Upper lobe of right lung (tissue), 1 donor: ENCODE data around the gene FHIT. TPM values are rescaled to one million over a fixed set of nuclear protein-coding genes. Genes with fewer than 3 reads are reported as not detected.
A peak's percentile ranks its signal among the peaks of the same experiment; 100 is the strongest.

Source experiments
- ATAC-seq: fragments of 200-7000 bp; cut with Tn5 transposase; one replicate; pipeline ENCODE4 v1.9.1; 2020; ENCODE audit warnings: mild to moderate bottlenecking, moderate library complexity
- DNase-seq: peaks from one replicate; pipeline ENCODE4 v3.0.0-alpha.2; 2020
- H3K27ac ChIP-seq: fragments of 200-600 bp; one replicate; pipeline ENCODE4 v1.8.0; 2022
- H3K27me3 ChIP-seq: fragments of 200-600 bp; one replicate; pipeline ENCODE4 v1.8.0; 2022; ENCODE audit warnings: mild to moderate bottlenecking
- H3K36me3 ChIP-seq: fragments of 200-600 bp; one replicate; pipeline ENCODE4 v1.8.0; 2022
- H3K4me1 ChIP-seq: fragments of 200-600 bp; one replicate; pipeline ENCODE4 v1.8.0; 2022
- H3K4me3 ChIP-seq: fragments of 200-600 bp; one replicate; pipeline ENCODE4 v1.8.0; 2022; ENCODE audit warnings: mild to moderate bottlenecking
- H3K9me3 ChIP-seq: fragments of 200-600 bp; one replicate; pipeline ENCODE4 v1.8.0; 2022
- intact Hi-C: fragments of 100-400 bp; cut with DNase I; formaldehyde crosslinking; loops from one replicate; pipeline ENCODE4 v1.11.0; 2022
- total RNA-seq: library from RNA; stranded (reverse); fragmentation: NEBNext Ultra II Directional; extraction: Animal tissue kit (Norgen Biotek cat#: 25700); gene quantifications from one replicate; pipeline ENCODE4 v1.2.1, GENCODE V29; 2021
- TF ChIP-seq, protein P1 (sequence below): fragments of 200-600 bp; IDR thresholded peaks from one replicate; pipeline ENCODE4 v1.8.0; 2022; ENCODE audit warnings: antibody characterized with exemption
- donor health status: DM: no; HTN: yes; CAD: no; lungs with severe emphysema.

The FHIT gene
- total RNA-seq, 1 donor from 2014 or later: 9.6 TPM

DNA sequence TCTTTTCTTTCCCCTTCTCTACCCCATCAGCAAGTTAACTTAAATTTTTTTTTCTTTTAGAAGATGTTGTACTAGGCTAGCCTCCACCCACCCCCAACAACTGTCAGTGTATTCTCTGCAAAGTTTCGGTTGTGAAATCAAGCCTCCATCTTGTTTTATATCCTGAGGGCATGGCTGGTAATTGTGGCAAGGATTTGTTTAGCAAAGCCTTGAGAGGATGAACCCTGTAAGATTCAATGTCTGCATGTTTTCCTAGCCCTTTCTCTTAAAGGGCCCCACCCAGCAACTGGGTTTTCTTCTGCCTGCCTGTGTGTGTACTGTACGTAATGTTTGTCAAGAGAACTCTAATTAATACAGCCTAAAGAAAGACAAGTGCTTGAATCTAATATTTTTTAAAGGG lies 475.3 kb downstream of the FHIT start:
- H3K36me3 ChIP-seq: no peaks in the 10 kb centered on the region
- DNase-seq: no peak
- H3K27me3 ChIP-seq: no peaks in the 10 kb centered on the region
- TF ChIP-seq, protein P1, sequence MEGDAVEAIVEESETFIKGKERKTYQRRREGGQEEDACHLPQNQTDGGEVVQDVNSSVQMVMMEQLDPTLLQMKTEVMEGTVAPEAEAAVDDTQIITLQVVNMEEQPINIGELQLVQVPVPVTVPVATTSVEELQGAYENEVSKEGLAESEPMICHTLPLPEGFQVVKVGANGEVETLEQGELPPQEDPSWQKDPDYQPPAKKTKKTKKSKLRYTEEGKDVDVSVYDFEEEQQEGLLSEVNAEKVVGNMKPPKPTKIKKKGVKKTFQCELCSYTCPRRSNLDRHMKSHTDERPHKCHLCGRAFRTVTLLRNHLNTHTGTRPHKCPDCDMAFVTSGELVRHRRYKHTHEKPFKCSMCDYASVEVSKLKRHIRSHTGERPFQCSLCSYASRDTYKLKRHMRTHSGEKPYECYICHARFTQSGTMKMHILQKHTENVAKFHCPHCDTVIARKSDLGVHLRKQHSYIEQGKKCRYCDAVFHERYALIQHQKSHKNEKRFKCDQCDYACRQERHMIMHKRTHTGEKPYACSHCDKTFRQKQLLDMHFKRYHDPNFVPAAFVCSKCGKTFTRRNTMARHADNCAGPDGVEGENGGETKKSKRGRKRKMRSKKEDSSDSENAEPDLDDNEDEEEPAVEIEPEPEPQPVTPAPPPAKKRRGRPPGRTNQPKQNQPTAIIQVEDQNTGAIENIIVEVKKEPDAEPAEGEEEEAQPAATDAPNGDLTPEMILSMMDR: no peak
- H3K4me3 ChIP-seq: no peak overlapping the region
- intact Hi-C loops: no loop called here
- no peak for ATAC-seq
- no peak overlapping the region for H3K27ac ChIP-seq
- no peaks in the 10 kb centered on the region for H3K9me3 ChIP-seq
- no peaks in the 10 kb centered on the region for H3K4me1 ChIP-seq

DNA sequence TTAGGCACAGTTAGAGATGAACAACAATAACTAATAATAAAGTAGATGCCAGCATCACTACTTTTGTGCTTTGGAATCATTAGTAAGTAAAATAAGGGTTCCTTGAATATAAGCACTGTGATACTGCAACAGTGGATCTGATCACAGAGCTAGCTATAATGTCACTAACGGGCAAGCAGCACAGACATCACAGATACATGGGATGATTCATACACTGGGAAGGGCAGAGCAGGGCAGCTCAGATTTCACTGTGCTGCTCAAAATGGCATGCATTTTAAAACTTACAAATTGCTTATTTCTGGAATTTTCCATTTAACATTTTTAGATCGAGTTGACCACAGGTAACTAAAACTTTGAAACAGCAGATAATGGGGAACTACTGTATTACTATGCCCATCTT lies 476.6 kb downstream of the FHIT start:
- intact Hi-C loops: no loop called here
- H3K4me3 ChIP-seq: no peak overlapping the region

DNA sequence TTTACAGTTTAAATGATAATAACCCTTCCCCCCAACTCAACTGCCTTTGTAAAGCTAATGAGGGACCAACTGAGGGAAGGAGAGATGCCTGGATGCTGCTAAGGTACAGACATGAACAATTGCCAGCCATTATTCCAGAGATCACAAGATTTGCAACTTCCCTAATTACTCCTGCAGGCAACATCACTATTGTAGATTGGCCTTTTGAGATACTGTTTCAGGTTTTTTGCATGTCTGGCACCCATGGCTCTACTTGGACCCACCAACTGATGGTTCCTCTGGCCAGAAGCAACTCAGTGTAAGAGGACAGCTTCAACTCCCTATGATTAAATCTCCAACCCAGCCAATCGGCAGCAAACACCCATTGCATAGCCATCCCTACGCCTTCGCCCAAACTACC lies 478.7 kb downstream of the FHIT start:
- H3K36me3 ChIP-seq: no peaks in the 10 kb centered on the region
- H3K27ac ChIP-seq: no peak overlapping the region
- ATAC-seq (no peak), DNase-seq (no peak)
- H3K4me1 ChIP-seq: no peaks in the 10 kb centered on the region
- intact Hi-C loops: no loop called here
- no peaks in the 10 kb centered on the region for H3K9me3 ChIP-seq
- H3K27me3 ChIP-seq: no peaks in the 10 kb centered on the region
- no peak overlapping the region for H3K4me3 ChIP-seq
- TF ChIP-seq, protein P1: no peak

More for the DNA sequence above, 476.6 kb downstream of the FHIT start:
- H3K27me3 ChIP-seq: no peaks in the 10 kb centered on the region
- no peaks in the 10 kb centered on the region for H3K9me3 ChIP-seq
- no peak overlapping the region for H3K27ac ChIP-seq
- ATAC-seq (no peak), DNase-seq (no peak)
- TF ChIP-seq, protein P1: no peak
- no peaks in the 10 kb centered on the region for H3K4me1 ChIP-seq
- H3K36me3 ChIP-seq: no peaks in the 10 kb centered on the region

DNA sequence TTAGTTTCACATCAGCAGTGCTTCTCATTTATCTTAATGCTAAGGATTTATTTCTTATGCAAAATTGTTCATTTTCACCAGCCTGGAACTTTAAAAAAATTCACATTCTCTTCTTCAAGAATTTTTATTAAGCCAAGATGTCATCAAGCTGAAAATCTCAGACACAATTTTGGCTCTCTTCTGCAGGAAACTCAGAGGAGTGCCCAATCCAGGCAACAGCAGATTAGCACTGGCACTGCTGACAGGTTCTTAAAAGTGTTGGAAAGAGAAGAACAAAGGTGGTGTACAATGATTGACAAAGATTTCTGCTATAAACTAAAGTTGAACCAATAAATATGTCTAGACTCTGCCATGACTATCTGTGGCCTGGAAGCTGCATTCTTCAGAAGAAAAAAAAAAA lies 479.5 kb downstream of the FHIT start:
- ATAC-seq (no peak), DNase-seq (no peak)
- TF ChIP-seq, protein P1: no peak
- no peaks in the 10 kb centered on the region for H3K9me3 ChIP-seq
- no peak overlapping the region for H3K4me3 ChIP-seq
- no peaks in the 10 kb centered on the region for H3K4me1 ChIP-seq
- H3K36me3 ChIP-seq: no peaks in the 10 kb centered on the region
- no peaks in the 10 kb centered on the region for H3K27me3 ChIP-seq
- H3K27ac ChIP-seq: no peak overlapping the region
- intact Hi-C loops: no loop called here

DNA sequence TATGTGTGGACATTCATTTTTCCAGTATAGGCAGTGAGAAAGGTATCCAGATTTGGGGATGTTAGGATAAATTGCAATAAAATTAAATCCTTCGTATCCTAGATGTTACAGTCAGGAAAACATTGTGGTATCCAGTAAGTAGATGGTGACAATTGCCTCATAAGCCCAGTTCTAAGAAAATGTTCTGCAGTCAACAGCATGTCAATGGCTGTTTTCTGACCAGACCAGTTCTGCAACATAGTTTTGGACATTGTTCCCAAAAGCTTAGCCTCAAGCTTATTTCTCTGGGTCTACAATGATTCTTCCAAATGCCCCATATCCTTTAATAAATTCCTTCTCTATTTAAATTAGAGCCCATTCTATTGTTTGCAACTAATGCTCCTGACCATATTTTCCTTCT lies 480.7 kb downstream of the FHIT start:
- peak; percentile 52 for ATAC-seq
- no peak for DNase-seq
- TF ChIP-seq, protein P1: no peak

DNA sequence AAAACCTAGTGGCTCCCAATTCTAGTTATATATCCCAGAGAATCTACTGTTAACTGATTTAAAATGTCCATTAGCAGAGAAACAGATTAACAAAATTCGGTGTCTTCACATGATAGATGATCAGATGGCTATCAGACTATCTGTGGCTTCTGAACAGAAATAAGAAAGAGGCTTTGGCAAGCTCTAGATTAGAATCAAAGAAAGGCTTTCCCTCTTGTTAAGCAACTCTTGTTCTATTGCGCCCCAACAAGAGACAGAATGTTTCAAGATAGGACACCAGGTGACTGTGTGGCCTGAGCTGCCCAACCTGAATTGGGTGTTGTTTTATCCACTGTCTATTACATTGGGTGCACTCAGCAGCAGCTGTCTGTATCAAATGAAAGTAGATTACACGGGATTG lies 483.7 kb downstream of the FHIT start:
- H3K27ac ChIP-seq: no peak overlapping the region
- DNase-seq: no peak
- ATAC-seq: no peak
- H3K4me1 ChIP-seq: no peaks in the 10 kb centered on the region
- H3K9me3 ChIP-seq: no peaks in the 10 kb centered on the region
- no peaks in the 10 kb centered on the region for H3K36me3 ChIP-seq
- intact Hi-C loops: no loop called here
- H3K4me3 ChIP-seq: no peak overlapping the region
- TF ChIP-seq, protein P1: no peak
- H3K27me3 ChIP-seq: no peaks in the 10 kb centered on the region

More for the DNA sequence above, 480.7 kb downstream of the FHIT start:
- no peaks in the 10 kb centered on the region for H3K27me3 ChIP-seq
- H3K4me1 ChIP-seq: no peaks in the 10 kb centered on the region
- H3K9me3 ChIP-seq: no peaks in the 10 kb centered on the region
- H3K27ac ChIP-seq: no peak overlapping the region
- no peaks in the 10 kb centered on the region for H3K36me3 ChIP-seq
- intact Hi-C loops: no loop called here
- no peak overlapping the region for H3K4me3 ChIP-seq
